DMS53 (cell line): ENCODE measurements around the gene CFAP161.

Experiments used
- DNase-seq: peaks from one replicate; lab custom pipeline; 2025; lab: John Stamatoyannopoulos, UW

The CFAP161 gene

GRCh38 chr15:81183439-81183775 lies 49.3 kb downstream of the CFAP161 start:
- DNase-seq: no peak

GRCh38 chr15:81184188-81184587 lies 50.1 kb downstream of the CFAP161 start:
- DNase-seq: no peak

- DNase-seq: no peak
These were observed 51.7 kb downstream of the CFAP161 start for GRCh38 chr15:81185631-81186295.

GRCh38 chr15:81188354-81188753 lies 54.3 kb downstream of the CFAP161 start:
- no peak for DNase-seq

- no peak for DNase-seq
These were observed 55.7 kb downstream of the CFAP161 start for GRCh38 chr15:81189583-81190283.

GRCh38 chr15:81190922-81191507 lies 56.9 kb downstream of the CFAP161 start:
- DNase-seq: no peak

GRCh38 chr15:81191701-81192100 lies 57.6 kb downstream of the CFAP161 start:
- no peak for DNase-seq

GRCh38 chr15:81194723-81195122 lies 60.7 kb downstream of the CFAP161 start:
- peak; percentile 37 for DNase-seq

- DNase-seq: no peak
These were observed 61.3 kb downstream of the CFAP161 start for GRCh38 chr15:81195339-81195864.

GRCh38 chr15:81196576-81197254 lies 62.6 kb downstream of the CFAP161 start, which contains the start of gene IL16:
IL16 (plus strand) TSS chr15:81196879; CDS start chr15:81225400, 28,521 bp downstream.
- DNase-seq: no peak

GRCh38 chr15:81197255-81197630 lies 63.2 kb downstream of the CFAP161 start:
- DNase-seq: no peak

GRCh38 chr15:81197688-81198281 lies 63.7 kb downstream of the CFAP161 start:
- DNase-seq: no peak
